Epidermal melanocyte (primary cell): Measurements from ENCODE around the gene RNF103.

Source experiments
- DNase-seq: peaks from one replicate; pipeline ENCODE4 v3.0.0; 2011; ENCODE audit warnings: low spot score; ENCODE audit not compliant: insufficient read length

The RNF103 gene

GRCh38 chr2:86570059-86570458 is 53.6 kb downstream of the RNF103 start:
- DNase-seq = no peak

- no peak for DNase-seq
These were observed 56.9 kb downstream of the RNF103 start for GRCh38 chr2:86566821-86567190.

GRCh38 chr2:86566158-86566820 is 57.4 kb downstream of the RNF103 start:
- DNase-seq = no peak

- DNase-seq = no peak
These were observed 60.0 kb downstream of the RNF103 start for GRCh38 chr2:86563650-86564061.

- DNase-seq = peak; percentile 98
These were observed 60.6 kb downstream of the RNF103 start, which contains the start of gene CHMP3 for GRCh38 chr2:86562922-86563649. CHMP3 (minus strand) TSS chr2:86563443; CDS start chr2:86563348, 95 bp downstream.

- DNase-seq = no peak
These were observed 61.2 kb downstream of the RNF103 start for GRCh38 chr2:86562485-86562921.

- DNase-seq = no peak
These were observed 65.8 kb downstream of the RNF103 start for GRCh38 chr2:86557836-86558235.

GRCh38 chr2:86556508-86556907 is 67.2 kb downstream of the RNF103 start:
- DNase-seq = no peak
